ENCODE measurements around the gene BSND. TPM values are rescaled to one million over a fixed set of nuclear protein-coding genes. Genes with fewer than 3 reads are reported as not detected.

The BSND gene
- polyA plus RNA-seq, 1 of the 3 experiments (the other 2 are of a cell fraction): not detected

DNA sequence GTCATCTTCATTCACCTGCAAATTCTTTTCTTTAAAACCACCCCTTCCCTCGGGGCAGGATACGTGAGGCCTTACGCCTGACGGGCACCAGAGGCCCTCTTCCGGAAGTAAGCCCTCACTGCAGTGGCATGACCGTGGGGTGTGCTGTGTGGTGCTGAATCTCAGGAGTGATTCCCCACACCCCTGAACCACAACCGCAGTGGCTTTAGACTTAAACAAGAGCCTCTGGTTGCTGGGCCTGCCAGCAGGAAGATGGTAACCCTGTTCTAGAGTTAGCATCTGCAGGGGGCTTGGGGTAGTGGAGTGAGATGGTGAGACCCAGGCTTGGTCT lies 12.1 kb downstream of the BSND start:
- ChIA-PET POLR2A (no interaction called here), CTCF (interaction anchor here (1.2 to 12.2 kb wide), 3 partner anchors 11 to 66 kb away, joined by 4 to 159 read pairs (median 8); partner anchors contain the start of gene BSND)
- H3K4me1 ChIP-seq (ENCODE audit: control insufficient read depth in 1 of 2, insufficient read depth in 2 of 2, low read depth in 1 of 2, low read length in 1 of 2): peaks cover 0 to 4% of the 10 kb centered on the region in 2 experiments; a peak in 1 of 4 replicates
- no peak overlapping the region for H3K27ac ChIP-seq (ENCODE audit: low read depth in 2 of 2, low read length in 1 of 2)
- WGBS (ENCODE audit: low lambda C conversion rate): 84% methylated on average over 6 of the region's 7 CpGs
- no peaks in the 10 kb centered on the region for H4K20me1 ChIP-seq (ENCODE audit: insufficient read depth)
- H3K9me2 ChIP-seq: no peaks in the 10 kb centered on the region
- H3K4me2 ChIP-seq: no peak overlapping the region
- H3K27me3 ChIP-seq (ENCODE audit: insufficient read depth): no peaks in the 10 kb centered on the region
- no peak overlapping the region for H3K9ac ChIP-seq
- no peaks in the 10 kb centered on the region for H3F3A ChIP-seq (replicated peaks; ENCODE audit: insufficient read depth)
- H3K79me2 ChIP-seq (ENCODE audit: insufficient read depth): no peaks in the 10 kb centered on the region
- no peak for DNase-seq
- TF ChIP-seq POLR2AphosphoS5 (IDR thresholded peaks at IDR 0.05; ENCODE audit: low read depth, low read length): no peak
- TF ChIP-seq, protein P1, sequence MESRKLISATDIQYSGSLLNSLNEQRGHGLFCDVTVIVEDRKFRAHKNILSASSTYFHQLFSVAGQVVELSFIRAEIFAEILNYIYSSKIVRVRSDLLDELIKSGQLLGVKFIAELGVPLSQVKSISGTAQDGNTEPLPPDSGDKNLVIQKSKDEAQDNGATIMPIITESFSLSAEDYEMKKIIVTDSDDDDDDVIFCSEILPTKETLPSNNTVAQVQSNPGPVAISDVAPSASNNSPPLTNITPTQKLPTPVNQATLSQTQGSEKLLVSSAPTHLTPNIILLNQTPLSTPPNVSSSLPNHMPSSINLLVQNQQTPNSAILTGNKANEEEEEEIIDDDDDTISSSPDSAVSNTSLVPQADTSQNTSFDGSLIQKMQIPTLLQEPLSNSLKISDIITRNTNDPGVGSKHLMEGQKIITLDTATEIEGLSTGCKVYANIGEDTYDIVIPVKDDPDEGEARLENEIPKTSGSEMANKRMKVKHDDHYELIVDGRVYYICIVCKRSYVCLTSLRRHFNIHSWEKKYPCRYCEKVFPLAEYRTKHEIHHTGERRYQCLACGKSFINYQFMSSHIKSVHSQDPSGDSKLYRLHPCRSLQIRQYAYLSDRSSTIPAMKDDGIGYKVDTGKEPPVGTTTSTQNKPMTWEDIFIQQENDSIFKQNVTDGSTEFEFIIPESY (IDR thresholded peaks at IDR 0.05; ENCODE audit: borderline replicate concordance, low read depth): no peak
- no peak for TF ChIP-seq TEAD4 (IDR thresholded peaks at IDR 0.05; ENCODE audit: borderline replicate concordance, insufficient read depth)
- no peak for TF ChIP-seq SMC3 (IDR thresholded peaks at IDR 0.05; ENCODE audit: low read depth, low read length)
- TF ChIP-seq JUND (IDR thresholded peaks at IDR 0.05): no peak
- TF ChIP-seq, protein P2, sequence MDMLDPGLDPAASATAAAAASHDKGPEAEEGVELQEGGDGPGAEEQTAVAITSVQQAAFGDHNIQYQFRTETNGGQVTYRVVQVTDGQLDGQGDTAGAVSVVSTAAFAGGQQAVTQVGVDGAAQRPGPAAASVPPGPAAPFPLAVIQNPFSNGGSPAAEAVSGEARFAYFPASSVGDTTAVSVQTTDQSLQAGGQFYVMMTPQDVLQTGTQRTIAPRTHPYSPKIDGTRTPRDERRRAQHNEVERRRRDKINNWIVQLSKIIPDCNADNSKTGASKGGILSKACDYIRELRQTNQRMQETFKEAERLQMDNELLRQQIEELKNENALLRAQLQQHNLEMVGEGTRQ (IDR thresholded peaks at IDR 0.05; ENCODE audit: borderline replicate concordance, low read depth, low read length): no peak
- no peak for TF ChIP-seq EP300 (IDR thresholded peaks at IDR 0.05; ENCODE audit: borderline replicate concordance in 1 of 2, low read depth in 1 of 2, low read length in 1 of 2)
- TF ChIP-seq, protein P3, sequence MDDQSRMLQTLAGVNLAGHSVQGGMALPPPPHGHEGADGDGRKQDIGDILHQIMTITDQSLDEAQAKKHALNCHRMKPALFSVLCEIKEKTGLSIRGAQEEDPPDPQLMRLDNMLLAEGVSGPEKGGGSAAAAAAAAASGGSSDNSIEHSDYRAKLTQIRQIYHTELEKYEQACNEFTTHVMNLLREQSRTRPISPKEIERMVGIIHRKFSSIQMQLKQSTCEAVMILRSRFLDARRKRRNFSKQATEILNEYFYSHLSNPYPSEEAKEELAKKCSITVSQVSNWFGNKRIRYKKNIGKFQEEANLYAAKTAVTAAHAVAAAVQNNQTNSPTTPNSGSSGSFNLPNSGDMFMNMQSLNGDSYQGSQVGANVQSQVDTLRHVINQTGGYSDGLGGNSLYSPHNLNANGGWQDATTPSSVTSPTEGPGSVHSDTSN (IDR thresholded peaks at IDR 0.05): no peak
- TF ChIP-seq, protein P4, sequence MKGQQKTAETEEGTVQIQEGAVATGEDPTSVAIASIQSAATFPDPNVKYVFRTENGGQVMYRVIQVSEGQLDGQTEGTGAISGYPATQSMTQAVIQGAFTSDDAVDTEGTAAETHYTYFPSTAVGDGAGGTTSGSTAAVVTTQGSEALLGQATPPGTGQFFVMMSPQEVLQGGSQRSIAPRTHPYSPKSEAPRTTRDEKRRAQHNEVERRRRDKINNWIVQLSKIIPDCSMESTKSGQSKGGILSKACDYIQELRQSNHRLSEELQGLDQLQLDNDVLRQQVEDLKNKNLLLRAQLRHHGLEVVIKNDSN (IDR thresholded peaks at IDR 0.05; ENCODE audit: borderline replicate concordance, low read depth): no peak
- no peak for TF ChIP-seq RCOR1 (IDR thresholded peaks at IDR 0.05; ENCODE audit: low read length)
- no peak for TF ChIP-seq CHD2 (IDR thresholded peaks at IDR 0.05; ENCODE audit: low read length, partially characterized antibody)
- no peak for TF ChIP-seq TAF1 (IDR thresholded peaks at IDR 0.05; ENCODE audit: borderline replicate concordance, low read depth, low read length)
- TF ChIP-seq, protein P5, sequence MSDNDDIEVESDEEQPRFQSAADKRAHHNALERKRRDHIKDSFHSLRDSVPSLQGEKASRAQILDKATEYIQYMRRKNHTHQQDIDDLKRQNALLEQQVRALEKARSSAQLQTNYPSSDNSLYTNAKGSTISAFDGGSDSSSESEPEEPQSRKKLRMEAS (IDR thresholded peaks at IDR 0.05; ENCODE audit: low read depth): no peak
- no peak for TF ChIP-seq YY1 (IDR thresholded peaks at IDR 0.05; ENCODE audit: low read depth)
- TF ChIP-seq RAD21 (IDR thresholded peaks at IDR 0.05; ENCODE audit: low read length): no peak
- no peak overlapping the region for H3K4me3 ChIP-seq (ENCODE audit: low read depth in 2 of 2, low read length in 1 of 2)
- H3K36me3 ChIP-seq (replicated peaks in 1 of 2; ENCODE audit: control insufficient read depth in 1 of 2, insufficient read depth in 2 of 2, low read length in 1 of 2): no peaks in the 10 kb centered on the region
- no peaks in the 10 kb centered on the region for H3K9me3 ChIP-seq
- no peak overlapping the region for H2AFZ ChIP-seq (ENCODE audit: low read depth)
